AG10803 (cell line): ENCODE data around the gene ZNF625.

Experiments
- DNase-seq: peaks from one replicate; pipeline ENCODE4 v3.0.0; 2010; ENCODE audit warnings: low read depth
- H3K4me3 ChIP-seq: 2 replicates; pipeline ENCODE4 v1.5.1; 2011; ENCODE audit warnings: mild to moderate bottlenecking, low read length, control low read depth
- CTCF ChIP-seq: conservative IDR thresholded peaks from 2 replicates; pipeline ENCODE4 v1.5.1; 2011; ENCODE audit warnings: mild to moderate bottlenecking, low read length, control low read depth, inconsistent platforms

Gene ZNF625

GRCh38 chr19:12139269-12139668 lies 17.3 kb downstream of the ZNF625 start:
- peak overlapping the region; percentile 81 for H3K4me3 ChIP-seq
- DNase-seq = no peak
- TF ChIP-seq CTCF = no peak

- DNase-seq = no peak
- H3K4me3 ChIP-seq = no peak overlapping the region
- TF ChIP-seq CTCF = no peak; the same call in 1 of the 2 replicates
These were observed 19.2 kb downstream of the ZNF625 start for GRCh38 chr19:12137221-12137940.

- TF ChIP-seq CTCF = no peak
- DNase-seq = no peak
- no peak overlapping the region for H3K4me3 ChIP-seq
These were observed 23.5 kb downstream of the ZNF625 start for GRCh38 chr19:12133069-12133468.

GRCh38 chr19:12126707-12127106 lies 29.8 kb downstream of the ZNF625 start:
- no peak overlapping the region for H3K4me3 ChIP-seq
- DNase-seq = no peak
- TF ChIP-seq CTCF = peak; percentile 57

- DNase-seq = no peak
- no peak overlapping the region for H3K4me3 ChIP-seq
- TF ChIP-seq CTCF = no peak
These were observed 39.1 kb downstream of the ZNF625 start for GRCh38 chr19:12117201-12117970.

- DNase-seq = no peak
- no peak for TF ChIP-seq CTCF
- no peak overlapping the region for H3K4me3 ChIP-seq
These were observed 43.4 kb downstream of the ZNF625 start for GRCh38 chr19:12113121-12113520.

- no peak for TF ChIP-seq CTCF
- no peak overlapping the region for H3K4me3 ChIP-seq
- no peak for DNase-seq
These were observed 43.8 kb downstream of the ZNF625 start for GRCh38 chr19:12112701-12113100.
